HepG2 (cell line): Measurements from ENCODE around the gene ACOT6. TPM values are rescaled to one million over a fixed set of nuclear protein-coding genes. Genes with fewer than 3 reads are reported as not detected.

Experiments used
- ATAC-seq: fragments of 200-7000 bp; cut with Tn5 transposase; 3 replicates; pipeline ENCODE4 v1.9.1; 2020; ENCODE audit warnings: mild to moderate bottlenecking, moderate library complexity
- BruUV-seq: library from RNA; stranded (reverse); fragments of 400-500 nt; replicated peaks from 2 replicates; lab custom pipeline; 2021; lab: Mats Ljungman, UMichigan
- CTCF ChIA-PET: fragments of 300-600 bp; formaldehyde crosslinking; extraction: SDS; loops from one replicate; lab custom pipeline; 2021; ENCODE audit warnings: low total read pairs, inconsistent platforms, low intra/inter-chr PET ratio; lab: Yijun Ruan, JAX
- POLR2A ChIA-PET: fragments of 350-600 bp; sonication (Branson Sonifier 250); formaldehyde crosslinking; loops from one replicate; lab custom pipeline; 2020; ENCODE audit warnings: antibody characterized with exemption, inconsistent platforms; lab: Yijun Ruan, JAX
- DNase-seq: peaks from one replicate; pipeline ENCODE4 v3.0.0-alpha.2; 2015; ENCODE audit warnings: low spot score
- FAIRE-seq: peaks from 3 replicates; lab custom pipeline; 2011; peaks lifted over from hg19 to GRCh38; lab: Jason Lieb, UNC
- H2AFZ ChIP-seq: one replicate; pipeline ENCODE4 v1.6.1; 2011; ENCODE audit warnings: low read length, inconsistent platforms
- H3K27ac ChIP-seq: fragments of 300-600 bp; 3 replicates; pipeline ENCODE4 v1.8.0; 2011; ENCODE audit warnings: mixed run types, mild to moderate bottlenecking, mixed read lengths, low read length, inconsistent platforms; ENCODE audit not compliant: insufficient read depth; ENCODE audit errors: extremely low read length
- H3K27me3 ChIP-seq, 2 experiments: fragments of 200-600 bp in 1 of 2; 2 replicates in 1 of 2; 3 replicates in 1 of 2; pipeline versions ENCODE4 v1.6.0 to v1.8.0; 2011; ENCODE audit warnings: low read length in 2 of 2, mild to moderate bottlenecking in 2 of 2, moderate library complexity in 2 of 2, inconsistent platforms in 1 of 2; ENCODE audit not compliant: insufficient read depth in 2 of 2, control insufficient read depth in 1 of 2
- H3K36me3 ChIP-seq, 2 experiments: fragments of 200-600 bp in 1 of 2; replicated peaks in 1 of 2; 2 replicates in 1 of 2; 3 replicates in 1 of 2; pipeline versions ENCODE4 v1.5.1 to v1.8.0; 2011; ENCODE audit warnings: low read length in 2 of 2, inconsistent platforms in 1 of 2; ENCODE audit not compliant: insufficient read depth in 2 of 2, control insufficient read depth in 1 of 2
- H3K4me1 ChIP-seq: 2 replicates; pipeline ENCODE4 v1.5.1; 2012; ENCODE audit warnings: low read length, inconsistent platforms; ENCODE audit not compliant: insufficient read depth
- H3K4me2 ChIP-seq: 2 replicates; pipeline ENCODE4 v1.6.0; 2011; ENCODE audit warnings: low read depth, low read length, inconsistent platforms
- H3K4me3 ChIP-seq, 3 experiments: fragments of 200-600 bp in 1 of 3; sonication (generic), shearing (Covaris generic) in 1 of 3; replicated peaks in 1 of 3; 2 replicates each; pipeline ENCODE4 v1.5.1; 2011 to 2016; ENCODE audit warnings: low read length in 3 of 3, inconsistent platforms in 2 of 3, low read depth in 2 of 3, mild to moderate bottlenecking in 2 of 3, control low read depth in 1 of 3, mixed read lengths in 1 of 3; ENCODE audit not compliant: insufficient read depth in 1 of 3
- H3K79me2 ChIP-seq: one replicate; pipeline ENCODE4 v1.6.1; 2011; ENCODE audit warnings: low read length, inconsistent platforms; ENCODE audit not compliant: insufficient read depth
- H3K9ac ChIP-seq: 2 replicates; pipeline ENCODE4 v1.6.0; 2011; ENCODE audit warnings: mild to moderate bottlenecking, low read depth, low read length, inconsistent platforms; ENCODE audit not compliant: insufficient read depth
- H3K9me3 ChIP-seq: 2 replicates; pipeline ENCODE4 v1.5.1; 2012; ENCODE audit warnings: mild to moderate bottlenecking, low read length
- H4K20me1 ChIP-seq: 2 replicates; pipeline ENCODE4 v1.6.0; 2011; ENCODE audit warnings: inconsistent platforms, mild to moderate bottlenecking, low read length, moderate library complexity; ENCODE audit not compliant: insufficient read depth
- ASH2L ChIP-seq: fragments of 300-600, 200-600 bp; sonication (generic); IDR thresholded peaks from 2 replicates; pipeline ENCODE4 v1.7.0; 2017; ENCODE audit warnings: low read depth, mild to moderate bottlenecking, moderate library complexity, mixed read lengths, low read length; ENCODE audit not compliant: insufficient read length
- CBFB ChIP-seq: sonication (generic); formaldehyde crosslinking; IDR thresholded peaks from 2 replicates; pipeline ENCODE4 v1.4.0; 2020; ENCODE audit warnings: missing genetic modification reagents
- EED ChIP-seq: sonication (generic); formaldehyde crosslinking; IDR thresholded peaks from 2 replicates; pipeline ENCODE4 v1.5.0; 2020; ENCODE audit warnings: mild to moderate bottlenecking, missing genetic modification reagents
- GATAD1 ChIP-seq: IDR thresholded peaks from 2 replicates; pipeline ENCODE4 v1.6.1; 2016; ENCODE audit warnings: missing genetic modification reagents, missing compliant biosample characterization
- HIVEP1 ChIP-seq: sonication (generic); formaldehyde crosslinking; IDR thresholded peaks from 2 replicates; pipeline ENCODE4 v1.4.0; 2020; ENCODE audit warnings: mild to moderate bottlenecking, missing genetic modification reagents
- KLF9 ChIP-seq: IDR thresholded peaks from 2 replicates; pipeline ENCODE4 v1.6.1; 2016; ENCODE audit warnings: low read depth
- MZF1 ChIP-seq: sonication (generic); formaldehyde crosslinking; IDR thresholded peaks from 2 replicates; pipeline ENCODE4 v1.8.1; 2023; ENCODE audit warnings: mild to moderate bottlenecking, missing genetic modification reagents, borderline replicate concordance
- NFKBIZ ChIP-seq: IDR thresholded peaks from 2 replicates; pipeline ENCODE4 v1.6.1; 2018; ENCODE audit warnings: missing genetic modification reagents, missing compliant biosample characterization
- NR2C2 ChIP-seq: sonication (generic); formaldehyde crosslinking; IDR thresholded peaks from 2 replicates; pipeline ENCODE4 v1.4.0; 2020; ENCODE audit warnings: missing genetic modification reagents, mild to moderate bottlenecking, moderate library complexity, borderline replicate concordance
- PRMT3 ChIP-seq: sonication (generic); formaldehyde crosslinking; IDR thresholded peaks from 2 replicates; pipeline ENCODE4 v1.8.1; 2022; ENCODE audit warnings: low read depth, mild to moderate bottlenecking, moderate library complexity, missing genetic modification reagents, borderline replicate concordance
- TRIM24 ChIP-seq: sonication (generic); formaldehyde crosslinking; IDR thresholded peaks from 2 replicates; pipeline ENCODE4 v1.8.0; 2022; ENCODE audit warnings: mild to moderate bottlenecking, missing genetic modification reagents
- XBP1 ChIP-seq: sonication (generic); formaldehyde crosslinking; IDR thresholded peaks from 2 replicates; pipeline ENCODE4 v1.5.0; 2020; ENCODE audit warnings: missing genetic modification reagents
- ZC3H4 ChIP-seq: sonication (generic); formaldehyde crosslinking; IDR thresholded peaks from 2 replicates; pipeline ENCODE4 v1.4.0; 2020; ENCODE audit warnings: missing genetic modification reagents, borderline replicate concordance
- ZNF121 ChIP-seq: sonication (generic); formaldehyde crosslinking; IDR thresholded peaks from 2 replicates; pipeline ENCODE4 v1.5.0; 2020; ENCODE audit warnings: mild to moderate bottlenecking, missing genetic modification reagents
- WGBS: methylation state at CpG from one replicate; pipeline ENCODE4 v1.1.6; 2017; ENCODE audit warnings: low lambda C conversion rate; 5-methylcytosine and 5-hydroxymethylcytosine counted together
- in situ Hi-C: cut with HindIII; loops from 2 replicates; pipeline ENCODE4 v1.10.0; 2017; ENCODE audit warnings: low pct_unique_long_range_greater_than_20kb; ENCODE audit not compliant: extremely low pct_ligation_motif_present
- intact Hi-C: fragments of 100-400 bp; cut with micrococcal nuclease; formaldehyde crosslinking; loops from one replicate; pipeline ENCODE4 v1.10.0; 2022; ENCODE audit not compliant: unreplicated experiment
- polyA plus RNA-seq, 8 experiments: library from polyadenylated mRNA; depleted of rRNA in 3 of 8; stranded (reverse) in 7 of 8; unstranded in 1 of 8; fragments of >200 nt; fragmentation: Illumina TruSeq in 4 of 8; extraction: Trizol in 4 of 8; gene quantifications; 2 replicates each; pipeline versions ENCODE4 v1.2.1 to v1.2.3, GENCODE V29; 2011 to 2016; ENCODE audit warnings: low read depth in 4 of 8, missing spikeins in 1 of 8, mixed read lengths in 1 of 8; ENCODE audit not compliant: insufficient read depth in 1 of 8
- total RNA-seq, 5 experiments: library from RNA; depleted of rRNA; stranded (reverse); fragments of >200 nt; fragmentation: Illumina TruSeq; extraction: Trizol; gene quantifications; 2 replicates each; pipeline ENCODE4 v1.2.3, GENCODE V29; 2016; ENCODE audit warnings: low read depth in 1 of 5
- TF ChIP-seq, protein P1 (sequence below): IDR thresholded peaks from 2 replicates; pipeline ENCODE4 v1.6.1; 2016
- TF ChIP-seq, protein P2 (sequence below): sonication (generic); formaldehyde crosslinking; IDR thresholded peaks from 2 replicates; pipeline ENCODE4 v1.4.0; 2020; ENCODE audit warnings: missing genetic modification reagents, borderline replicate concordance
- TF ChIP-seq, protein P3 (sequence below): IDR thresholded peaks from 2 replicates; pipeline ENCODE4 v1.6.1; 2016; ENCODE audit warnings: low read depth

ACOT6 gene
- total and polyA plus RNA-seq, 2 of the 13 experiments (the other 11 are each of a cell fraction or from before 2014, with no cell fraction given) = 0.15 to 0.27 TPM

GRCh38 chr14:73651005-73651404 is 38.7 kb downstream of the ACOT6 start:
- POLR2A ChIA-PET = interaction anchor here (0.5 kb wide), 1 partner anchor 57 kb away, joined by 3 read pairs; no protein-coding TSS in a partner anchor
- in situ Hi-C loops (no loop called here), intact Hi-C loops (no loop called here)
- Histone ChIP-seq H3K79me2 (no peaks in the 10 kb centered on the region), H3K27ac (no peak overlapping the region), H3K4me3 (no peak overlapping the region), H3K9ac (no peak overlapping the region), H2AFZ (no peak overlapping the region), H3K4me2 (no peak overlapping the region), H3K27me3 (no peaks in the 10 kb centered on the region), H3K36me3 (peaks cover 3 to 4% of the 10 kb centered on the region in 2 experiments; a peak in 2 of 5 replicates), H4K20me1 (no peaks in the 10 kb centered on the region), H3K4me1 (peaks cover 3% of the 10 kb centered on the region; the same call in 1 of the 2 replicates), H3K9me3 (no peaks in the 10 kb centered on the region)
- ATAC-seq (no peak), FAIRE-seq (no peak), DNase-seq (no peak)
- TF ChIP-seq XBP1 (no peak), MZF1 (CRISPR knock-in tag) (no peak), CBFB (CRISPR knock-in tag) (no peak), ZNF121 (CRISPR knock-in tag) (peak; percentile 67), GATAD1 (CRISPR knock-in tag) (no peak), ASH2L (no peak)
- no TSS peak for BruUV-seq
- CTCF ChIA-PET = no interaction called here

DNA sequence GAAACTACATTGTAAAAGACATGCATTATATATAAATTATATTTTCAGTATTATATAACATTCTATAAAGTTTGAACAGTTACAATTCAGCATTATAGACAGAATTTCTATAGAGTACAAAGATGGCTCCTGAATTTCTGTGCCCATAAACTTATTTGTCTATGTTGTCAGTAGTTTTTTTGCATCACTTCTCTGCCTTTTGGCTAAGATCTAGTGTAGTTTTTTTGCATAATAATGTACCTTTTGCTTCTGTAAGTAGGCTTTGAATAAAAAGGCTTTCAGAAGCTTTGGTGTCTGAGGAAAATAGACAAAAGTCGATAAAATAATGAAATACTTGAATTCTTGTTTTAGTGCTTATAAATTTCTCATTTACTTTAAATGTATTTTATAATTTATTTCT is 43.5 kb downstream of the ACOT6 start:
- CTCF ChIA-PET = no interaction called here
- Histone ChIP-seq H3K79me2 (no peaks in the 10 kb centered on the region), H3K27me3 (no peaks in the 10 kb centered on the region), H3K4me1 (no peaks in the 10 kb centered on the region), H4K20me1 (no peaks in the 10 kb centered on the region), H2AFZ (no peak overlapping the region), H3K36me3 (peaks cover 4 to 7% of the 10 kb centered on the region in 2 experiments; a peak in 2 of 5 replicates), H3K9me3 (no peaks in the 10 kb centered on the region), H3K27ac (no peak overlapping the region), H3K9ac (no peak overlapping the region), H3K4me3 (no peak overlapping the region), H3K4me2 (no peak overlapping the region)
- in situ Hi-C loops (no loop called here), intact Hi-C loops (no loop called here)
- FAIRE-seq (no peak), ATAC-seq (no peak), DNase-seq (no peak)
- no peak for TF ChIP-seq EED (CRISPR knock-in tag)
- TF ChIP-seq, protein P1, sequence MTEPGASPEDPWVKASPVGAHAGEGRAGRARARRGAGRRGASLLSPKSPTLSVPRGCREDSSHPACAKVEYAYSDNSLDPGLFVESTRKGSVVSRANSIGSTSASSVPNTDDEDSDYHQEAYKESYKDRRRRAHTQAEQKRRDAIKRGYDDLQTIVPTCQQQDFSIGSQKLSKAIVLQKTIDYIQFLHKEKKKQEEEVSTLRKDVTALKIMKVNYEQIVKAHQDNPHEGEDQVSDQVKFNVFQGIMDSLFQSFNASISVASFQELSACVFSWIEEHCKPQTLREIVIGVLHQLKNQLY (CRISPR knock-in tag) = no peak
- no peak for TF ChIP-seq NR2C2 (CRISPR knock-in tag)
- no peak for TF ChIP-seq TRIM24 (CRISPR knock-in tag)
- TF ChIP-seq, protein P2, sequence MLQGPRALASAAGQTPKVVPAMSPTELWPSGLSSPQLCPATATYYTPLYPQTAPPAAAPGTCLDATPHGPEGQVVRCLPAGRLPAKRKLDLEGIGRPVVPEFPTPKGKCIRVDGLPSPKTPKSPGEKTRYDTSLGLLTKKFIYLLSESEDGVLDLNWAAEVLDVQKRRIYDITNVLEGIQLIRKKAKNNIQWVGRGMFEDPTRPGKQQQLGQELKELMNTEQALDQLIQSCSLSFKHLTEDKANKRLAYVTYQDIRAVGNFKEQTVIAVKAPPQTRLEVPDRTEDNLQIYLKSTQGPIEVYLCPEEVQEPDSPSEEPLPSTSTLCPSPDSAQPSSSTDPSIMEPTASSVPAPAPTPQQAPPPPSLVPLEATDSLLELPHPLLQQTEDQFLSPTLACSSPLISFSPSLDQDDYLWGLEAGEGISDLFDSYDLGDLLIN (CRISPR knock-in tag) = no peak
- no peak for TF ChIP-seq NFKBIZ
- no peak for TF ChIP-seq KLF9 (CRISPR knock-in tag)
- no peak for TF ChIP-seq ZC3H4
- TF ChIP-seq PRMT3 (CRISPR knock-in tag) = no peak
- TF ChIP-seq, protein P3, sequence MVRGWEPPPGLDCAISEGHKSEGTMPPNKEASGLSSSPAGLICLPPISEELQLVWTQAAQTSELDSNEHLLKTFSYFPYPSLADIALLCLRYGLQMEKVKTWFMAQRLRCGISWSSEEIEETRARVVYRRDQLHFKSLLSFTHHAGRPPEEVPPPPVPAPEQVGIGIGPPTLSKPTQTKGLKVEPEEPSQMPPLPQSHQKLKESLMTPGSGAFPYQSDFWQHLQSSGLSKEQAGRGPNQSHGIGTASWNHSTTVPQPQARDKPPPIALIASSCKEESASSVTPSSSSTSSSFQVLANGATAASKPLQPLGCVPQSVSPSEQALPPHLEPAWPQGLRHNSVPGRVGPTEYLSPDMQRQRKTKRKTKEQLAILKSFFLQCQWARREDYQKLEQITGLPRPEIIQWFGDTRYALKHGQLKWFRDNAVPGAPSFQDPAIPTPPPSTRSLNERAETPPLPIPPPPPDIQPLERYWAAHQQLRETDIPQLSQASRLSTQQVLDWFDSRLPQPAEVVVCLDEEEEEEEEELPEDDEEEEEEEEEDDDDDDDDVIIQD = no peak
- no peak for TF ChIP-seq HIVEP1 (CRISPR knock-in tag)
- no TSS peak for BruUV-seq
- 65% methylated on average over 1 of the region's 1 CpG for WGBS
- POLR2A ChIA-PET = no interaction called here
